ENCODE data around the gene TREH. TPM values are rescaled to one million over a fixed set of nuclear protein-coding genes. Genes with fewer than 3 reads are reported as not detected.

Gene TREH
- total RNA-seq, 1 experiment from 2014 or later: 0.05 TPM

- Histone ChIP-seq H3K4me1 (ENCODE audit: control insufficient read depth, insufficient read depth, low read length) (no peaks in the 10 kb centered on the region), H3K9me3 (ENCODE audit: control insufficient read depth, insufficient read depth, low read depth, low read length) (no peaks in the 10 kb centered on the region), H3K4me3 (ENCODE audit: low read depth in 2 of 2, low read length in 2 of 2) (no peak overlapping the region), H3K36me3 (ENCODE audit: control insufficient read depth, insufficient read depth, low read length) (no peaks in the 10 kb centered on the region; the same call in 1 of the 2 replicates), H3K27me3 (ENCODE audit: control insufficient read depth, insufficient read depth, low read length) (no peaks in the 10 kb centered on the region), H3K27ac (ENCODE audit: low read length) (no peak overlapping the region)
- CTCF ChIA-PET: no interaction called here
- POLR2A ChIA-PET: no interaction called here
- no peak for DNase-seq (ENCODE audit: low read depth, low spot score)
- in situ Hi-C loops (cut with HindIII; ENCODE audit: low pct_unique_long_range_greater_than_20kb, low sequenced_read_pairs) (no loop called here), intact Hi-C loops (cut with micrococcal nuclease; ENCODE audit: unreplicated experiment) (no loop called here)
- BruUV-seq (replicated peaks): no TSS peak
- TF ChIP-seq CTCF (IDR thresholded peaks at IDR 0.05): no peak
- no peak for ATAC-seq
Measured at GRCh38 chr11:118645066-118645715, 34.3 kb downstream of the TREH start.

- CTCF ChIA-PET: no interaction called here
- H3K36me3 ChIP-seq (ENCODE audit: control insufficient read depth, insufficient read depth, low read length): no peaks in the 10 kb centered on the region; the same call in 1 of the 2 replicates
- no peak for DNase-seq (ENCODE audit: low read depth, low spot score)
Measured at GRCh38 chr11:118644496-118644895, 35.0 kb downstream of the TREH start.

More at GRCh38 chr11:118644496-118644895, 35.0 kb downstream of the TREH start:
- Histone ChIP-seq H3K27ac (ENCODE audit: low read length) (no peak overlapping the region), H3K4me1 (ENCODE audit: control insufficient read depth, insufficient read depth, low read length) (no peaks in the 10 kb centered on the region), H3K9me3 (ENCODE audit: control insufficient read depth, insufficient read depth, low read depth, low read length) (no peaks in the 10 kb centered on the region), H3K27me3 (ENCODE audit: control insufficient read depth, insufficient read depth, low read length) (no peaks in the 10 kb centered on the region), H3K4me3 (ENCODE audit: low read depth in 2 of 2, low read length in 2 of 2) (no peak overlapping the region)
- no TSS peak for BruUV-seq (replicated peaks)
- intact Hi-C loops (cut with micrococcal nuclease; ENCODE audit: unreplicated experiment) (no loop called here), in situ Hi-C loops (cut with HindIII; ENCODE audit: low pct_unique_long_range_greater_than_20kb, low sequenced_read_pairs) (no loop called here)
- POLR2A ChIA-PET: no interaction called here
- ATAC-seq: no peak
- no peak for TF ChIP-seq TCF7L2 (IDR thresholded peaks at IDR 0.05; ENCODE audit: low read depth, low read length)
- no peak for TF ChIP-seq CTCF (IDR thresholded peaks at IDR 0.05)
- TF ChIP-seq POLR2AphosphoS5 (IDR thresholded peaks at IDR 0.05; ENCODE audit: low read depth, low read length): no peak
- TF ChIP-seq REST (IDR thresholded peaks at IDR 0.05; ENCODE audit: insufficient read depth in 1 of 2, low read depth in 2 of 2, low read length in 1 of 2): no peak
- TF ChIP-seq SIN3A (IDR thresholded peaks at IDR 0.05; ENCODE audit: borderline replicate concordance, insufficient read depth, low read depth, low read length): no peak
